ENCODE data around the gene C1S. TPM values are rescaled to one million over a fixed set of nuclear protein-coding genes. Genes with fewer than 3 reads are reported as not detected.

C1S gene
- total RNA-seq, 2 donors from 2014 or later: 35.8 to 97.2 TPM

DNA sequence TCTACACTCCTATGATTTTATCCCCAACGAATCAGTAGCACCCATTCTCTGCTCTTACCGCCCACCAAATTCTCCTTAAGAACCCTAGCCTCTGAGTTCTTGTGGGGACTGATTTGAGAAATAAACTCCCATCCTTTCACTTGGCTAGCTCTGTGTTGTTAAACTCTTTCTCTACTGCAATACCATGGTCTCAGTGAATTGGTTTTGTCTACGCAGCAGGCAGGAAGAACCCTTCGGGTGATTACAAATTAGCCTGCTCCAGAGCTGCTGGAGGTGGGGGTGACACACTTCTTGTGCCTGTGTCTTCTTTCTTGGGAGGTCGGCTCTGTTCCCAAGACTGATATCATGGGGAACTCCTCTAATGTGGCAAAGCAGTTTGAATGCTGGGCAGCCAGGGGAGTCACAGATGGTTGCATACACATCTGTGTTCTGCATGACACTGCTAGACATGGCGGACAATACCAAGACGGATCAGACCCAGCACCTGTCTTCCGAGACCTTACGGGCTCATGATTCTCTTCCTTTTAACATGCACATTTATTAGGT is 1.6 kb upstream of the C1S start:
- no peak overlapping the region for H3K9ac ChIP-seq (ENCODE audit: low read depth in 2 of 2, low read length in 2 of 2)
- H3K36me3 ChIP-seq: no peaks in the 10 kb centered on the region
- H3K27ac ChIP-seq: no peak overlapping the region
- no peaks in the 10 kb centered on the region for H3K9me3 ChIP-seq
- DNase-seq: no peak
- H3K27me3 ChIP-seq: no peaks in the 10 kb centered on the region
- no peaks in the 10 kb centered on the region for H3K4me1 ChIP-seq
- intact Hi-C loops (cut with DNase I): no loop called here
- TF ChIP-seq, protein P1, sequence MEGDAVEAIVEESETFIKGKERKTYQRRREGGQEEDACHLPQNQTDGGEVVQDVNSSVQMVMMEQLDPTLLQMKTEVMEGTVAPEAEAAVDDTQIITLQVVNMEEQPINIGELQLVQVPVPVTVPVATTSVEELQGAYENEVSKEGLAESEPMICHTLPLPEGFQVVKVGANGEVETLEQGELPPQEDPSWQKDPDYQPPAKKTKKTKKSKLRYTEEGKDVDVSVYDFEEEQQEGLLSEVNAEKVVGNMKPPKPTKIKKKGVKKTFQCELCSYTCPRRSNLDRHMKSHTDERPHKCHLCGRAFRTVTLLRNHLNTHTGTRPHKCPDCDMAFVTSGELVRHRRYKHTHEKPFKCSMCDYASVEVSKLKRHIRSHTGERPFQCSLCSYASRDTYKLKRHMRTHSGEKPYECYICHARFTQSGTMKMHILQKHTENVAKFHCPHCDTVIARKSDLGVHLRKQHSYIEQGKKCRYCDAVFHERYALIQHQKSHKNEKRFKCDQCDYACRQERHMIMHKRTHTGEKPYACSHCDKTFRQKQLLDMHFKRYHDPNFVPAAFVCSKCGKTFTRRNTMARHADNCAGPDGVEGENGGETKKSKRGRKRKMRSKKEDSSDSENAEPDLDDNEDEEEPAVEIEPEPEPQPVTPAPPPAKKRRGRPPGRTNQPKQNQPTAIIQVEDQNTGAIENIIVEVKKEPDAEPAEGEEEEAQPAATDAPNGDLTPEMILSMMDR (IDR thresholded peaks at IDR 0.05): no peak
- H3K4me3 ChIP-seq: no peak overlapping the region

DNA sequence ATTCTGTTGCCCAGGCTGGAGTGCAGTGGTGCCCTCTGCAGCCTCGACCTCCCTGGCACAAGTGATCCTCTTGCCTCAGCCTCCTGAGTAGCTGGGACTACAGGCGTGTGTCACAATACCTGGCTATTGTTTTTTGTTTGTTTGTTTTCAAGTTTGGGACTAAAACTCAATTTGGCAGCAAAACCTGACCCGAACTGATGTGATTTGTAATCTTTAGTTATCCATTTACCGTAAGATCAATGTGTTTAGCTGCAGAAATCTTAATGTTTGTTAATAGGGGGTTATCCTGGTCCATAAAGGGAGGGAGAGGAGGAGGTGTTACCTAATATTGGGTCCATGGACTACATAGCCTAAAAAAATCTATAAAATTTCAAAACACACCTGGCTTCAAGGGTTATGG is 738 bp upstream of the C1S start:
- Histone ChIP-seq H3K9ac (ENCODE audit: low read depth in 2 of 2, low read length in 2 of 2) (no peak overlapping the region), H3K27ac (peak overlapping the region; percentile 9), H3K4me1 (no peaks in the 10 kb centered on the region), H3K27me3 (no peaks in the 10 kb centered on the region), H3K4me3 (no peak overlapping the region), H3K36me3 (no peaks in the 10 kb centered on the region), H3K9me3 (no peaks in the 10 kb centered on the region)
- TF ChIP-seq, protein P1 (IDR thresholded peaks at IDR 0.05): no peak
- intact Hi-C loops (cut with DNase I): no loop called here
- DNase-seq: no peak

DNA sequence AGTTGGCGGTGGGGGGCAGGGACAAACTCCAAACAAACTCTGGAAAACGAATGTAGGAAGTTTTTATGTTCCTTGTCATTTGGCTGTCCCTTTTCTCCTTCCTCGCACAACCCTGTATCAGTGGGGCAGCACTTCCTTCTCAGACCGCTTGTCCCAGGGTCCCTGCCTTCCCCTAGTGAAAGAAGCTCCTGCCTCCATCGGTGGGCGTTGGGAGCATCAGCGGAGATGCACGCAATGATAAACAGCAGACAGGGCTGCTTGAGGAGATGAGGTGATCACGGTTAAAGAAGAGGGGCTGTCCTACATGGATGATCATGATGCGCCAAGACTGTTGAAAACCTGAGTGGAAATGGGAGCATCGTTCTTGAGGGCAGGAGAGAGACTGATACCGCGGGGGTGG is 620 bp downstream of the C1S start:
- Histone ChIP-seq H3K4me1 (no peaks in the 10 kb centered on the region), H3K9ac (ENCODE audit: low read depth in 2 of 2, low read length in 2 of 2) (peak overlapping the region; percentile 49 to 64), H3K9me3 (no peaks in the 10 kb centered on the region), H3K36me3 (no peaks in the 10 kb centered on the region), H3K27me3 (no peaks in the 10 kb centered on the region), H3K4me3 (peak overlapping the region; percentile 16), H3K27ac (peak overlapping the region; percentile 38)
- intact Hi-C loops (cut with DNase I): no loop called here
- TF ChIP-seq, protein P1 (IDR thresholded peaks at IDR 0.05): no peak
- DNase-seq: no peak

DNA sequence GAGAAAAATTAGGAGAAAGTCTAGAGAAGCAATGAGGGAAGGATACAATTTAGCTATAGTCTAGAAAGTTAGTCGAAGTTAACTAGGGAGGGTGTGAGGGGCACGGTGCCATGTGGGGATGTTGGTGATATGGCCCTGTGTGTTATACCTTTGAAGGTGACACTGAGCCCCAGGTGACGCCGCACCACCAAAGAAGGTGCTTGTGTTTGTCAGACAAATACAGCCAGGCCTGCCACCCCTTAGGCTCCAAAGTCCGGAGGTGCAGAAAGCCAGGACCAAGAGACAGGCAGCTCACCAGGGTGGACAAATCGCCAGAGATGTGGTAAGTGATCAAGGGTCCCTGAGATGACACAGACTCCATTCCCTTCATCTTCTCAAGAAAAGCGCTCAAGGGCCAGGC is 1.1 kb downstream of the C1S start:
- intact Hi-C loops (cut with DNase I): no loop called here
- peak overlapping the region; percentile 38 for H3K27ac ChIP-seq

DNA sequence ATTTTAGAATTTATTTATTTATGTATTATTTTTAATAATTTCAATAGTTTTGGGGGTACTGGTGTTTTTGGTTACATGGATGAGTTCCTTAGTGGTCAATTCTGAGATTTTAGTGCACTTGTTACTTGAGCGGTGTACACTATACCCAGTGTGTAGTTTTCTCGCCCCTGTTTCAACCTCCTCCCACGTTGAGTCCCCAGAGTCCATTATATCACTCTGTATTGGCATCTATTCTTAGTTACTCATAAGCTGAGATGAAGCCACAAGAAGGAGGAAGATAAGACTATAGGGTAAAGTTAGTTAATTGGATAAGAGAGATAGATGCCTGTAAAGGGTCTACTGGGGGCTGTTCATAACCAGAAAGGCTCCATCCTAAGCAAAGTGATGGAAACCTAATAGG is 4.0 kb downstream of the C1S start:
- intact Hi-C loops (cut with DNase I): no loop called here
- no peaks in the 10 kb centered on the region for H3K27me3 ChIP-seq
- H3K36me3 ChIP-seq: no peaks in the 10 kb centered on the region
- H3K9me3 ChIP-seq: no peaks in the 10 kb centered on the region
- no peak overlapping the region for H3K27ac ChIP-seq
- H3K4me3 ChIP-seq: no peak overlapping the region
- no peaks in the 10 kb centered on the region for H3K4me1 ChIP-seq
- no peak for DNase-seq
- TF ChIP-seq, protein P1 (IDR thresholded peaks at IDR 0.05): no peak
- no peak overlapping the region for H3K9ac ChIP-seq (ENCODE audit: low read depth in 2 of 2, low read length in 2 of 2)

More for the DNA sequence above, 1.1 kb downstream of the C1S start:
- Histone ChIP-seq H3K4me3 (peak overlapping the region; percentile 16), H3K27me3 (no peaks in the 10 kb centered on the region), H3K36me3 (no peaks in the 10 kb centered on the region), H3K4me1 (no peaks in the 10 kb centered on the region), H3K9ac (ENCODE audit: low read depth in 2 of 2, low read length in 2 of 2) (peak overlapping the region in 1 of 2 donors; percentile 20), H3K9me3 (no peaks in the 10 kb centered on the region)
- TF ChIP-seq, protein P1 (IDR thresholded peaks at IDR 0.05): no peak
- DNase-seq: no peak

Measured in colonic mucosa (tissue), 4 donors.